Ascending aorta (tissue), 2 donors: ENCODE measurements around the gene SLC4A8. TPM values are rescaled to one million over a fixed set of nuclear protein-coding genes. Genes with fewer than 3 reads are reported as not detected.

Experiments used
- DNase-seq, 2 donors: peaks; one replicate each; pipeline ENCODE4 v3.0.0-alpha.2; 2019; ENCODE audit warnings: low spot score in 2 of 2
- H3K27ac ChIP-seq, 2 donors: fragments of 200-600 bp; sonication (generic); one replicate each; pipeline ENCODE4 v1.5.1; 2016 to 2017; ENCODE audit warnings: mild to moderate bottlenecking in 1 of 2
- H3K27me3 ChIP-seq: fragments of 200-600 bp; sonication (generic); one replicate; pipeline ENCODE4 v1.5.1; 2017
- H3K36me3 ChIP-seq, 2 donors: fragments of 200-600 bp; sonication (generic); one replicate each; pipeline ENCODE4 v1.5.1; 2016
- H3K4me1 ChIP-seq, 2 donors: fragments of 200-600 bp; sonication (generic); one replicate each; pipeline ENCODE4 v1.5.1; 2016 to 2017; ENCODE audit warnings: mild to moderate bottlenecking in 1 of 2
- H3K4me3 ChIP-seq, 2 donors: fragments of 200-600 bp; sonication (generic); one replicate each; pipeline ENCODE4 v1.5.1; 2016 to 2017; ENCODE audit warnings: mild to moderate bottlenecking in 1 of 2
- H3K9me3 ChIP-seq, 2 donors: fragments of 200-600 bp; sonication (generic); one replicate each; pipeline ENCODE4 v1.5.1; 2016
- CTCF ChIP-seq, 3 experiments: fragments of 200-600 bp in 2 of 3; fragments of 450-650 bp in 1 of 3; sonication (generic) in 2 of 3; IDR thresholded peaks; one replicate each; pipeline ENCODE4 v1.5.1; 2016 to 2019; ENCODE audit warnings: antibody characterized with exemption in 3 of 3, mild to moderate bottlenecking in 1 of 3, moderate library complexity in 1 of 3
- intact Hi-C: fragments of 100-400 bp; cut with DNase I; formaldehyde crosslinking; loops from one replicate; pipeline ENCODE4 v1.15.1; 2023
- total RNA-seq: library from RNA; depleted of rRNA; stranded (reverse); fragments of >200 nt; gene quantifications from one replicate; pipeline ENCODE4 v1.1.0, GENCODE V29; 2016

The SLC4A8 gene
- total RNA-seq, 1 donor from 2014 or later = not detected

- H3K36me3 ChIP-seq = no peaks in the 10 kb centered on the region
- no peaks in the 10 kb centered on the region for H3K27me3 ChIP-seq
- H3K4me1 ChIP-seq = no peaks in the 10 kb centered on the region
- no peaks in the 10 kb centered on the region for H3K9me3 ChIP-seq
- intact Hi-C loops = no loop called here
- H3K27ac ChIP-seq = no peak overlapping the region
- TF ChIP-seq CTCF (IDR thresholded peaks at IDR 0.05) = no peak
- no peak overlapping the region for H3K4me3 ChIP-seq
- no peak for DNase-seq
Observed at GRCh38 chr12:51546097-51546496, 121.5 kb downstream of the SLC4A8 start.

GRCh38 chr12:51547606-51548005 lies 123.0 kb downstream of the SLC4A8 start:
- H3K27me3 ChIP-seq = no peaks in the 10 kb centered on the region
- no peak for TF ChIP-seq CTCF (IDR thresholded peaks at IDR 0.05)

GRCh38 chr12:51548241-51548640 lies 123.6 kb downstream of the SLC4A8 start:
- no peak for TF ChIP-seq CTCF (IDR thresholded peaks at IDR 0.05)
- Histone ChIP-seq H3K4me1 (no peaks in the 10 kb centered on the region), H3K36me3 (no peaks in the 10 kb centered on the region), H3K4me3 (no peak overlapping the region), H3K27ac (no peak overlapping the region), H3K27me3 (no peaks in the 10 kb centered on the region), H3K9me3 (no peaks in the 10 kb centered on the region)
- intact Hi-C loops = no loop called here
- DNase-seq = no peak

More at GRCh38 chr12:51547606-51548005, 123.0 kb downstream of the SLC4A8 start:
- Histone ChIP-seq H3K4me1 (no peaks in the 10 kb centered on the region), H3K9me3 (no peaks in the 10 kb centered on the region), H3K36me3 (no peaks in the 10 kb centered on the region), H3K4me3 (no peak overlapping the region), H3K27ac (no peak overlapping the region)
- DNase-seq = no peak
- intact Hi-C loops = no loop called here

GRCh38 chr12:51549637-51550036 lies 125.0 kb downstream of the SLC4A8 start:
- no peak for TF ChIP-seq CTCF (IDR thresholded peaks at IDR 0.05)
- Histone ChIP-seq H3K27me3 (no peaks in the 10 kb centered on the region), H3K27ac (no peak overlapping the region), H3K36me3 (no peaks in the 10 kb centered on the region), H3K9me3 (no peaks in the 10 kb centered on the region), H3K4me3 (no peak overlapping the region), H3K4me1 (no peaks in the 10 kb centered on the region)
- intact Hi-C loops = no loop called here
- no peak for DNase-seq

Other genes starting within 250 kb of the SLC4A8 start
- gene POU6F1, start 206.8 kb upstream of the SLC4A8 start, total RNA-seq = 24.7 TPM
- gene DAZAP2, start 186.0 kb upstream of the SLC4A8 start, total RNA-seq = 212 TPM
- gene SMAGP, start 154.4 kb upstream of the SLC4A8 start, total RNA-seq = 27.4 TPM
- gene BIN2, start 100.7 kb upstream of the SLC4A8 start, total RNA-seq = 4.2 TPM
- not detected for gene CELA1, start 78.2 kb upstream of the SLC4A8 start, total RNA-seq
- 67.2 TPM for gene GALNT6, start 33.4 kb upstream of the SLC4A8 start, total RNA-seq
- 2.0 TPM for gene SCN8A, start 166.4 kb downstream of the SLC4A8 start, total RNA-seq